Measurements from ENCODE around the gene ALOX15B. TPM values are rescaled to one million over a fixed set of nuclear protein-coding genes. Genes with fewer than 3 reads are reported as not detected.

ALOX15B gene
- polyA plus RNA-seq, 1 donor from 2014 or later, result not detected

DNA sequence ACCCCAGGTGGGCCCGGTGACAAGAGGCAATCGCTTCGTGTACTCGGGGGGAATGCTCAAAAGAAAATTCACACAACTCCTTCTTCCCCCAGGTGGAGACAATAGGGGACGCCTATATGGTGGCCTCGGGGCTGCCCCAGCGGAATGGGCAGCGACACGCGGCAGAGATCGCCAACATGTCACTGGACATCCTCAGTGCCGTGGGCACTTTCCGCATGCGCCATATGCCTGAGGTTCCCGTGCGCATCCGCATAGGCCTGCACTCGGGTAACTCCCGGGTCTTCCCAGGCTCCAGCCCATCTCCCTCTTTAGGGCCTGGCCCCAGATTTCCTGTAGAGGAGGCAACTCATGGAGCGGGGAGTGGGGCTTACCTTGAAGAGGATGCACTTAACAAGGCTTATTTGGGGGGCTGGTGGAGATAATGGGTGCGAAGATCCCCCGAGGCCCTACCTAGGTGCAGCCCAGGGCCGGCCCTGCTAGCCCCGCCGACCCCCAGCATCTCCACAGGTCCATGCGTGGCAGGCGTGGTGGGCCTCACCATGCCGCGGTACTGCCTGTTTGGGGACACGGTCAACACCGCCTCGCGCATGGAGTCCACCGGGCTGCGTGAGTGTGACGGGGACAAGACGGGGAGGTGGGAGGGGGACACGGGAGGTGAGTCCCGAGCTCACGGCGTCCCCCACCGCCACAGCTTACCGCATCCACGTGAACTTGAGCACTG is 23.5 kb upstream of the ALOX15B start:
- Histone ChIP-seq H4K20me1 (ENCODE audit: insufficient read depth) (no peaks in the 10 kb centered on the region), H3K27me3 (ENCODE audit: insufficient read depth, low read depth, low read length) (peaks cover 18% of the 10 kb centered on the region), H3K79me2 (replicated peaks; ENCODE audit: insufficient read depth, low read length) (no peaks in the 10 kb centered on the region), H3K36me3 (ENCODE audit: insufficient read depth, low read length) (no peaks in the 10 kb centered on the region), H3K4me2 (ENCODE audit: low read length) (no peak overlapping the region), H3K9ac (ENCODE audit: low read length) (no peak overlapping the region), H3K9me3 (ENCODE audit: low read length) (no peaks in the 10 kb centered on the region), H3K4me3 (ENCODE audit: low read length) (no peak overlapping the region), H3K27ac (ENCODE audit: low read length) (no peak overlapping the region), H2AFZ (ENCODE audit: low read depth, low read length) (no peak overlapping the region), H3K9me2 (ENCODE audit: insufficient read depth, low read length) (no peaks in the 10 kb centered on the region), H3F3A (ENCODE audit: insufficient read depth, low read length, poor library complexity, severe bottlenecking) (no peaks in the 10 kb centered on the region)
- no peak for TF ChIP-seq POLR2AphosphoS5 (IDR thresholded peaks at IDR 0.05)
- TF ChIP-seq EP300 (conservative IDR thresholded peaks at IDR 0.05; ENCODE audit: poor library complexity, severe bottlenecking), result no peak
- TF ChIP-seq RAD21 (conservative IDR thresholded peaks at IDR 0.05), result no peak
- TF ChIP-seq MXI1 (conservative IDR thresholded peaks at IDR 0.05; ENCODE audit: poor library complexity, severe bottlenecking), result no peak
- TF ChIP-seq, protein P1, sequence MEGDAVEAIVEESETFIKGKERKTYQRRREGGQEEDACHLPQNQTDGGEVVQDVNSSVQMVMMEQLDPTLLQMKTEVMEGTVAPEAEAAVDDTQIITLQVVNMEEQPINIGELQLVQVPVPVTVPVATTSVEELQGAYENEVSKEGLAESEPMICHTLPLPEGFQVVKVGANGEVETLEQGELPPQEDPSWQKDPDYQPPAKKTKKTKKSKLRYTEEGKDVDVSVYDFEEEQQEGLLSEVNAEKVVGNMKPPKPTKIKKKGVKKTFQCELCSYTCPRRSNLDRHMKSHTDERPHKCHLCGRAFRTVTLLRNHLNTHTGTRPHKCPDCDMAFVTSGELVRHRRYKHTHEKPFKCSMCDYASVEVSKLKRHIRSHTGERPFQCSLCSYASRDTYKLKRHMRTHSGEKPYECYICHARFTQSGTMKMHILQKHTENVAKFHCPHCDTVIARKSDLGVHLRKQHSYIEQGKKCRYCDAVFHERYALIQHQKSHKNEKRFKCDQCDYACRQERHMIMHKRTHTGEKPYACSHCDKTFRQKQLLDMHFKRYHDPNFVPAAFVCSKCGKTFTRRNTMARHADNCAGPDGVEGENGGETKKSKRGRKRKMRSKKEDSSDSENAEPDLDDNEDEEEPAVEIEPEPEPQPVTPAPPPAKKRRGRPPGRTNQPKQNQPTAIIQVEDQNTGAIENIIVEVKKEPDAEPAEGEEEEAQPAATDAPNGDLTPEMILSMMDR (IDR thresholded peaks at IDR 0.05; ENCODE audit: poor library complexity, severe bottlenecking), result no peak
- TF ChIP-seq, protein P2, sequence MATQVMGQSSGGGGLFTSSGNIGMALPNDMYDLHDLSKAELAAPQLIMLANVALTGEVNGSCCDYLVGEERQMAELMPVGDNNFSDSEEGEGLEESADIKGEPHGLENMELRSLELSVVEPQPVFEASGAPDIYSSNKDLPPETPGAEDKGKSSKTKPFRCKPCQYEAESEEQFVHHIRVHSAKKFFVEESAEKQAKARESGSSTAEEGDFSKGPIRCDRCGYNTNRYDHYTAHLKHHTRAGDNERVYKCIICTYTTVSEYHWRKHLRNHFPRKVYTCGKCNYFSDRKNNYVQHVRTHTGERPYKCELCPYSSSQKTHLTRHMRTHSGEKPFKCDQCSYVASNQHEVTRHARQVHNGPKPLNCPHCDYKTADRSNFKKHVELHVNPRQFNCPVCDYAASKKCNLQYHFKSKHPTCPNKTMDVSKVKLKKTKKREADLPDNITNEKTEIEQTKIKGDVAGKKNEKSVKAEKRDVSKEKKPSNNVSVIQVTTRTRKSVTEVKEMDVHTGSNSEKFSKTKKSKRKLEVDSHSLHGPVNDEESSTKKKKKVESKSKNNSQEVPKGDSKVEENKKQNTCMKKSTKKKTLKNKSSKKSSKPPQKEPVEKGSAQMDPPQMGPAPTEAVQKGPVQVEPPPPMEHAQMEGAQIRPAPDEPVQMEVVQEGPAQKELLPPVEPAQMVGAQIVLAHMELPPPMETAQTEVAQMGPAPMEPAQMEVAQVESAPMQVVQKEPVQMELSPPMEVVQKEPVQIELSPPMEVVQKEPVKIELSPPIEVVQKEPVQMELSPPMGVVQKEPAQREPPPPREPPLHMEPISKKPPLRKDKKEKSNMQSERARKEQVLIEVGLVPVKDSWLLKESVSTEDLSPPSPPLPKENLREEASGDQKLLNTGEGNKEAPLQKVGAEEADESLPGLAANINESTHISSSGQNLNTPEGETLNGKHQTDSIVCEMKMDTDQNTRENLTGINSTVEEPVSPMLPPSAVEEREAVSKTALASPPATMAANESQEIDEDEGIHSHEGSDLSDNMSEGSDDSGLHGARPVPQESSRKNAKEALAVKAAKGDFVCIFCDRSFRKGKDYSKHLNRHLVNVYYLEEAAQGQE (IDR thresholded peaks at IDR 0.05; ENCODE audit: borderline replicate concordance), result no peak
- no peak for TF ChIP-seq EZH2 (IDR thresholded peaks at IDR 0.05; ENCODE audit: borderline replicate concordance, insufficient read depth, low read length, poor library complexity, severe bottlenecking)

DNA sequence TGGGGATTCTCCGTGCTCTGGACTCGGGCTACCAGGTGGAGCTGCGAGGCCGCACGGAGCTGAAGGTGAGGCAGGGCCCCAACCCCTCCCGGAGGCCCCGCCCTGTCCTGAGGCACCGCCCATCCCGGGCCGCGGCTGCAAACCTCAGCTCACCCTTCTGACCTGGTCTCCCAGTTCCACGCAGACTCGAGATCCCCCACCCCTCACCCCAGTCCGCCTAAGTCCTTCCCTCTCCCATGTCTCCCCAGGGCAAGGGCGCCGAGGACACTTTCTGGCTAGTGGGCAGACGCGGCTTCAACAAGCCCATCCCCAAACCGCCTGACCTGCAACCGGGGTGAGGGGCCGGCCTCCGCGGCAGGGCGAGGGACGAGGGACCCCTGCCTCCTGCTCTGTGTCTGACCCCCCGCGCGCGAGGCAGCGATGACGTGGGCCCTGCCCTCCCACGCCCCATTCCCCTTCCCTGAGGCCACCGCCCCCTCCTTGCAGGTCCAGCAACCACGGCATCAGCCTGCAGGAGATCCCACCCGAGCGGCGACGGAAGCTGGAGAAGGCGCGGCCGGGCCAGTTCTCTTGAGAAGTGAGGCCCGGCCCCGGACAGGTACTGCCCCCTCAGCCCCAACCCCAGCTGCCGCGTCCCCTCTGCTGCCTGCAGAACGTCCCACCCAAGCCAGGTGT is 22.8 kb upstream of the ALOX15B start:
- Histone ChIP-seq H3K4me2 (ENCODE audit: low read length) (no peak overlapping the region), H2AFZ (ENCODE audit: low read depth, low read length) (no peak overlapping the region), H3K9ac (ENCODE audit: low read length) (no peak overlapping the region), H3F3A (ENCODE audit: insufficient read depth, low read length, poor library complexity, severe bottlenecking) (no peaks in the 10 kb centered on the region), H3K36me3 (ENCODE audit: insufficient read depth, low read length) (no peaks in the 10 kb centered on the region), H3K9me3 (ENCODE audit: low read length) (no peaks in the 10 kb centered on the region), H3K9me2 (ENCODE audit: insufficient read depth, low read length) (no peaks in the 10 kb centered on the region), H3K79me2 (replicated peaks; ENCODE audit: insufficient read depth, low read length) (no peaks in the 10 kb centered on the region), H3K27ac (ENCODE audit: low read length) (no peak overlapping the region), H4K20me1 (ENCODE audit: insufficient read depth) (no peaks in the 10 kb centered on the region), H3K27me3 (ENCODE audit: insufficient read depth, low read depth, low read length) (peaks cover 18% of the 10 kb centered on the region), H3K4me3 (ENCODE audit: low read length) (peak overlapping the region; percentile 55)
- TF ChIP-seq RAD21 (conservative IDR thresholded peaks at IDR 0.05) (no peak), POLR2AphosphoS5 (IDR thresholded peaks at IDR 0.05) (no peak)

All from neural cell (in vitro differentiated cells).